SW480 (cell line): ENCODE results near the gene L1CAM.
A peak's percentile ranks its signal among the peaks of the same experiment; 100 is the strongest.

Experiments
- DNase-seq: peaks from one replicate; pipeline ENCODE4 v3.0.0-alpha.2; 2016; ENCODE audit warnings: low spot score

L1CAM gene

GRCh38 chrX:153902385-153902784 is 16.4 kb upstream of the L1CAM start:
- DNase-seq: peak; percentile 39

- no peak for DNase-seq
These were observed 15.8 kb upstream of the L1CAM start for GRCh38 chrX:153901753-153902140.

- DNase-seq: peak; percentile 80
These were observed 15.1 kb upstream of the L1CAM start for GRCh38 chrX:153900831-153901752.

- no peak for DNase-seq
These were observed 11.9 kb upstream of the L1CAM start for GRCh38 chrX:153897899-153898298.

GRCh38 chrX:153889123-153889522 is 3.1 kb upstream of the L1CAM start:
- DNase-seq: no peak

- no peak for DNase-seq
These were observed 2.4 kb upstream of the L1CAM start for GRCh38 chrX:153888344-153888743.

- DNase-seq: no peak
These were observed 1.4 kb upstream of the L1CAM start for GRCh38 chrX:153887385-153887784.

- DNase-seq: peak; percentile 44
These were observed 942 bp upstream of the L1CAM start for GRCh38 chrX:153886915-153887314.

- DNase-seq: peak; percentile 51
These were observed 675 bp downstream of the L1CAM start for GRCh38 chrX:153885208-153885787.

- peak; percentile 63 for DNase-seq
These were observed 1.4 kb downstream of the L1CAM start for GRCh38 chrX:153884590-153884989.

GRCh38 chrX:153884136-153884535 is 1.8 kb downstream of the L1CAM start:
- DNase-seq: no peak

GRCh38 chrX:153883163-153883843 is 2.7 kb downstream of the L1CAM start:
- DNase-seq: no peak

- no peak for DNase-seq
These were observed 3.4 kb downstream of the L1CAM start for GRCh38 chrX:153882557-153882956.

GRCh38 chrX:153882086-153882498 is 3.9 kb downstream of the L1CAM start:
- DNase-seq: peak; percentile 92

- no peak for DNase-seq
These were observed 4.7 kb downstream of the L1CAM start for GRCh38 chrX:153881281-153881680.

GRCh38 chrX:153880440-153880815 is 5.5 kb downstream of the L1CAM start:
- DNase-seq: no peak

GRCh38 chrX:153879741-153880439 is 6.1 kb downstream of the L1CAM start:
- DNase-seq: no peak

- no peak for DNase-seq
These were observed 6.9 kb downstream of the L1CAM start for GRCh38 chrX:153878969-153879653.

GRCh38 chrX:153878345-153878744 is 7.6 kb downstream of the L1CAM start:
- DNase-seq: no peak

- DNase-seq: no peak
These were observed 8.3 kb downstream of the L1CAM start for GRCh38 chrX:153877571-153878261.

- DNase-seq: no peak
These were observed 9.9 kb downstream of the L1CAM start for GRCh38 chrX:153876112-153876491.
